ENCODE data around the gene LCN6.
"Not testable (repeated sequence)": the region's sequence is repeated elsewhere in the genome, so short reads cannot be mapped to it uniquely, and the experiment has no call there.

LCN6 gene

GRCh38 chr9:136759001-136759400 lies 10.7 kb upstream of the LCN6 start:
- no peak for DNase-seq

GRCh38 chr9:136757751-136758140 lies 9.4 kb upstream of the LCN6 start:
- no peak for DNase-seq

GRCh38 chr9:136757328-136757727 lies 9.0 kb upstream of the LCN6 start:
- DNase-seq = no peak

- no peak for DNase-seq
These were observed 8.5 kb upstream of the LCN6 start for GRCh38 chr9:136756836-136757235.

- DNase-seq = no peak
These were observed 7.8 kb upstream of the LCN6 start for GRCh38 chr9:136756134-136756438.

- DNase-seq = not testable (repeated sequence)
These were observed 7.2 kb upstream of the LCN6 start for GRCh38 chr9:136755302-136756133.

GRCh38 chr9:136754626-136755301 lies 6.4 kb upstream of the LCN6 start:
- DNase-seq = no peak

GRCh38 chr9:136754059-136754572 lies 5.8 kb upstream of the LCN6 start:
- DNase-seq = no peak

- no peak for DNase-seq
These were observed 5.2 kb upstream of the LCN6 start for GRCh38 chr9:136753371-136754058.

- no peak for DNase-seq
These were observed 3.5 kb upstream of the LCN6 start for GRCh38 chr9:136751814-136752213.

- DNase-seq = no peak
These were observed 2.9 kb upstream of the LCN6 start for GRCh38 chr9:136751244-136751643.

GRCh38 chr9:136750526-136750925 lies 2.2 kb upstream of the LCN6 start:
- no peak for DNase-seq

- DNase-seq = no peak
These were observed 614 bp upstream of the LCN6 start for GRCh38 chr9:136748666-136749611.

GRCh38 chr9:136747161-136748060 lies 914 bp downstream of the LCN6 start:
- no peak for DNase-seq

- no peak for DNase-seq
These were observed 1.7 kb downstream of the LCN6 start for GRCh38 chr9:136746621-136747020.

- no peak for DNase-seq
These were observed 2.2 kb downstream of the LCN6 start for GRCh38 chr9:136746155-136746490.

- no peak for DNase-seq
These were observed 2.8 kb downstream of the LCN6 start for GRCh38 chr9:136745389-136746154.

- DNase-seq = no peak
These were observed 3.6 kb downstream of the LCN6 start for GRCh38 chr9:136744773-136745172.

- DNase-seq = no peak
These were observed 4.6 kb downstream of the LCN6 start for GRCh38 chr9:136743639-136744211.

- no peak for DNase-seq
These were observed 5.5 kb downstream of the LCN6 start, which contains the start of gene LCN10 for GRCh38 chr9:136742591-136743391. TSS of gene LCN10 (minus strand) at chr9:136742940. CDS start at chr9:136742903, 37 bp downstream.
